Esophagus squamous epithelium (tissue), 4 donors: ENCODE measurements around the gene BASP1.

ENCODE experiments used
- POLR2A ChIP-seq, 4 donors: fragments of 450-650 bp; IDR thresholded peaks; one replicate each; pipeline ENCODE4 v1.6.1; 2017; ENCODE audit warnings: antibody characterized with exemption in 4 of 4, mild to moderate bottlenecking in 4 of 4, moderate library complexity in 3 of 4
- TF ChIP-seq, protein P1 (sequence below), 6 experiments: fragments of 450-650 bp in 4 of 6; fragments of 200-600 bp in 2 of 6; sonication (generic) in 2 of 6; IDR thresholded peaks; one replicate each; pipeline ENCODE4 v1.5.1; 2016 to 2019; ENCODE audit warnings: antibody characterized with exemption in 6 of 6, mild to moderate bottlenecking in 4 of 6, moderate library complexity in 4 of 6

DNA sequence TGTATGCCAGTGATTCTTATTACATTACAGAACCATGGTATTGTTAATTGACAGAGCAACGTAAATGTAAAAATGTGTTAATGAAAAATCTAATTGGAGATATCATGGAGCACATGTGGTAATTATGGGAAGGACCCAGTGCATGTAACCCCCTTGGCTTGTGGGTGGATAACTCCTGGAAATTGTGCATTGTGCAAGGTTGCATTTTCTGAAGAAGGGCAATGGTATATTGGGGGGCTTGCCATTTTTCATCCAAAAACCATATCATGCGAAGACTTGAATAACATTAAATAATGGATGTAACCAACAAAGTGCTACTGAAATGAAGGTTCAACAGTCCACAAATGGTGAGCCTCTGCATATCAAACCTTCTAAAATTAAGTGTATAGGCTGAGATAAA is 47.6 kb downstream of the BASP1 start:
- TF ChIP-seq, protein P1, sequence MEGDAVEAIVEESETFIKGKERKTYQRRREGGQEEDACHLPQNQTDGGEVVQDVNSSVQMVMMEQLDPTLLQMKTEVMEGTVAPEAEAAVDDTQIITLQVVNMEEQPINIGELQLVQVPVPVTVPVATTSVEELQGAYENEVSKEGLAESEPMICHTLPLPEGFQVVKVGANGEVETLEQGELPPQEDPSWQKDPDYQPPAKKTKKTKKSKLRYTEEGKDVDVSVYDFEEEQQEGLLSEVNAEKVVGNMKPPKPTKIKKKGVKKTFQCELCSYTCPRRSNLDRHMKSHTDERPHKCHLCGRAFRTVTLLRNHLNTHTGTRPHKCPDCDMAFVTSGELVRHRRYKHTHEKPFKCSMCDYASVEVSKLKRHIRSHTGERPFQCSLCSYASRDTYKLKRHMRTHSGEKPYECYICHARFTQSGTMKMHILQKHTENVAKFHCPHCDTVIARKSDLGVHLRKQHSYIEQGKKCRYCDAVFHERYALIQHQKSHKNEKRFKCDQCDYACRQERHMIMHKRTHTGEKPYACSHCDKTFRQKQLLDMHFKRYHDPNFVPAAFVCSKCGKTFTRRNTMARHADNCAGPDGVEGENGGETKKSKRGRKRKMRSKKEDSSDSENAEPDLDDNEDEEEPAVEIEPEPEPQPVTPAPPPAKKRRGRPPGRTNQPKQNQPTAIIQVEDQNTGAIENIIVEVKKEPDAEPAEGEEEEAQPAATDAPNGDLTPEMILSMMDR (IDR thresholded peaks at IDR 0.05): no peak
- no peak for TF ChIP-seq POLR2A (IDR thresholded peaks at IDR 0.05)
